Adrenal gland (tissue), 5 donors: ENCODE data around the gene CACNA1H.

Experiments used
- POLR2A ChIP-seq, 2 donors: fragments of 450-650 bp; IDR thresholded peaks; one replicate each; pipeline ENCODE4 v1.6.1; 2017; ENCODE audit warnings: antibody characterized with exemption in 2 of 2, mild to moderate bottlenecking in 2 of 2, moderate library complexity in 1 of 2
- TF ChIP-seq, protein P1 (sequence below), 6 experiments: fragments of 450-650 bp in 4 of 6; fragments of 200-600 bp in 2 of 6; sonication (generic) in 1 of 6; IDR thresholded peaks; 1 replicate in 5 of 6; 2 replicates in 1 of 6; pipeline versions ENCODE4 v1.5.1 to v1.8.0; 2016 to 2021; ENCODE audit warnings: antibody characterized with exemption in 6 of 6, mild to moderate bottlenecking in 2 of 6, moderate library complexity in 1 of 6
- donor health status: DM: no; HTN: no; CAD: no.

- TF ChIP-seq, protein P1, sequence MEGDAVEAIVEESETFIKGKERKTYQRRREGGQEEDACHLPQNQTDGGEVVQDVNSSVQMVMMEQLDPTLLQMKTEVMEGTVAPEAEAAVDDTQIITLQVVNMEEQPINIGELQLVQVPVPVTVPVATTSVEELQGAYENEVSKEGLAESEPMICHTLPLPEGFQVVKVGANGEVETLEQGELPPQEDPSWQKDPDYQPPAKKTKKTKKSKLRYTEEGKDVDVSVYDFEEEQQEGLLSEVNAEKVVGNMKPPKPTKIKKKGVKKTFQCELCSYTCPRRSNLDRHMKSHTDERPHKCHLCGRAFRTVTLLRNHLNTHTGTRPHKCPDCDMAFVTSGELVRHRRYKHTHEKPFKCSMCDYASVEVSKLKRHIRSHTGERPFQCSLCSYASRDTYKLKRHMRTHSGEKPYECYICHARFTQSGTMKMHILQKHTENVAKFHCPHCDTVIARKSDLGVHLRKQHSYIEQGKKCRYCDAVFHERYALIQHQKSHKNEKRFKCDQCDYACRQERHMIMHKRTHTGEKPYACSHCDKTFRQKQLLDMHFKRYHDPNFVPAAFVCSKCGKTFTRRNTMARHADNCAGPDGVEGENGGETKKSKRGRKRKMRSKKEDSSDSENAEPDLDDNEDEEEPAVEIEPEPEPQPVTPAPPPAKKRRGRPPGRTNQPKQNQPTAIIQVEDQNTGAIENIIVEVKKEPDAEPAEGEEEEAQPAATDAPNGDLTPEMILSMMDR (IDR thresholded peaks at IDR 0.05) = no peak
- TF ChIP-seq POLR2A (IDR thresholded peaks at IDR 0.05) = no peak
Measured at GRCh38 chr16:1262210-1262845, 109.4 kb downstream of the CACNA1H start.
